GM19328 (cell line): ENCODE results near the gene TCF25.
"Not testable (repeated sequence)": the region's sequence is repeated elsewhere in the genome, so short reads cannot be mapped to it uniquely, and the experiment has no call there.

ENCODE experiments used
- ATAC-seq: cut with Tn5 transposase; IDR thresholded peaks from one replicate; pipeline ENCODE4 v1.9.1; 2021; ENCODE audit warnings: mild to moderate bottlenecking, moderate library complexity; ENCODE audit not compliant: unreplicated experiment

The TCF25 gene

DNA sequence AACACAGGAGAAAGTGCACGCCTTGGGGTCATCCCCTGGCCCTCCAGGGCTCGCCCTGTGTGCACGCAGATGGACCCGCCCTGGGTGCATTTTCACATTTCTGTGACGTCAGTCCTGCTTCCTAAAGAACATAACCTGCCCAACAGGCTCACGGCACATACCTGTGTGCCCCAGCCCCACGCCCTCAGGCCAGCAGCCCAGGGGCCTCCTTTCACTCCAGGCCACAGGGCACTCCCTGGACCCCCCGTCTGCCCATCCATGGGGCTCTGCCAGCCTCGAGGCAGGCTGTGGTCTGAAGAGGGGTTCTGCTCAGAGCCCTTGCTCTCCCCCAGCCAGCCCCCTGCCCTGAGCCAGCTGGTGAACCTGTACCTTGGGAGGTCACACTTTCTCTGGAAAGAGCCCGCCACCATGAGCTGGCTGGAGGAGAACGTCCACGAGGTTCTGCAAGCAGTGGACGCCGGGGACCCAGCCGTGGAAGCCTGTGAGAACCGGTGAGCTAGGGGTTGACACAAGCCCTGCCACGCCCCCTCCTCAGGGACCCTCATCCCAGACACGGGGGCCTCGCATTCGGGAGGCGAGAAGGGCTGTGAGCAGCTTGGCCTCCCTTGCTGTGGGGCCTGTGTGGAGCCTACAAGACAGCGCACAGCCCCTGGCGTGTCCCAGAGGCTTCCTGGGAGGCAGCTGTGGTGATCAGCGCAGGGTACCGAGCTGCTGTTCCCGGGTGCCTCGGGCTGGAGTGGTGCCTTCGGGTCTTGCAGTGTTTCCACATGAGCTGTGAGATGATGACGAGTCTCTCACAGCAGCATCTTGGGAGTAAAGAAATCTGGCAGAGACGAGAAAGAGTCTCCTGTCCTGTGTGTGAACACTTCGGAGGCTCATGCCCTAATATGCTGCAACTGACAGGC lies 31.5 kb downstream of the TCF25 start:
- ATAC-seq: no peak

DNA sequence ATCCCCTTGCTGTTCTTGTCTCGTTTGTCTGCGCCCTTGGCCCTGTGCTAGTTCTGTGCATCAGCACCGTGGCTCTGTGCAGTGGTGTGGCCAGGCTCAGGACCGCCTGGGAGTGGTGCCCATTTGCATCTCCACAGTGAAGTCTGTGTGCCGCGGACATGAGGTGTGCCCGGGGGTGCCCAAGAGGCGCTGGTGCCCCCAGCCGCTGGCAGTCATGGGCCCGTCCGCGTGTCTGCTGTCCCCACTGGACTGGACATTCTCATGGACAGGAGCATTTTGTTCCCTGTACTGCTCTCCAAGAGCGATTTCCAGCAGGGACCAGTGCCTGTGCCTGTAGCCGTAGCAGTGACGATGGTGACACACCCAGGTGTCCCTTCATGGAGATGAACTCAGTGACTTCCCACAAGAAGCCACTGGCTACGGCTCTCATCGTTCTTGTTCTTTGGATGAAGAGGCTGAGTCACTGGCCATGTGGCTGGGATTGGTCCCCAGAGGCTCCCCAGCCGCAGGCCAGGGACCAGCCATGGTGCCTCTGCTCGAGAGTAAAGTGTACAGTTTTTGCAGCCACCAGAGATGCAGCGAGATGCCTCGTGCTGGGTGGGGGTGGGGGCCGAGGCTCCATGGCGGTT lies 32.2 kb downstream of the TCF25 start:
- no peak for ATAC-seq

DNA sequence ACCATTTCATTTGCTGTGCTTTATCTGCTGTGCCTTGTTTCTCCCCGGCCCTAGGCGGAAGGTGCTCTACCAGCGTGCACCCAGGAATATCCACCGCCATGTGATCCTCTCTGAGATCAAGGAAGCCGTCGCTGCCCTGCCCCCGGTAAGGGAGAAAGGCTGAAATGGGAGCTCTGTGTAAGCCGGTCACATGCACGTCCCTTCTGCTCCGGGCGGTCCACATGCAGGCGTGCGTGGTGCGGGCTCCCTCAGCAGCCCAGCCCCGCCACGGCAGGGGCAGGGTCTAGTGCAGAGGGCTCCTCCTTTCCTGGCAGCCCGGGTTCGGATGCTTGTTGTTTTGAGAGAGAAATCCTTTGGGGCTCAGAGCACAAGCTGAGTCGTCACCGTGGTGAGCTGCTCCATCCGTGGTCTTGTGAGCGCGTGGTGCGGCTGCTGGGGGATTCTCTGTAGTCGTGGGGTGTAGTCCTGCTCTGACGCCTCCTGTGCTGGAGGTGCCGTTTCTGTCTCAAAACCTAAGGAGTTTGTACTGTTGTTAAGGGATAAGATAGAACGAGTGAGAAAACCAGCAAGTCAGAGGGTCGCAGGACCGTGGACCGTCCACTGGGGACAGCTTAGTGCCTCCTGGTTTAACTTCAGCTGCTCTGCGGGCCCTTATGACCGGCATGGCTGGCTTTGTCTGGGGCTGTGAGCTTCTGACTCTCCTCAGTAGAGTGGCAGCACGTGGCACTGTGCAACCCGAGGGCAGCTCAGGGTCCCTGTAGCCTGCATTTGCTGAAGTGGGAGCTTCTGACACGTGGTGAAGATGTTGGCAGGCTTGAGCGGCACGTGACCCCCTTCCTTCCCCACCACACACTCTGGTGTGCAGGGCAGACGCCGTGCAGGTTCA lies 33.0 kb downstream of the TCF25 start:
- ATAC-seq: no peak

DNA sequence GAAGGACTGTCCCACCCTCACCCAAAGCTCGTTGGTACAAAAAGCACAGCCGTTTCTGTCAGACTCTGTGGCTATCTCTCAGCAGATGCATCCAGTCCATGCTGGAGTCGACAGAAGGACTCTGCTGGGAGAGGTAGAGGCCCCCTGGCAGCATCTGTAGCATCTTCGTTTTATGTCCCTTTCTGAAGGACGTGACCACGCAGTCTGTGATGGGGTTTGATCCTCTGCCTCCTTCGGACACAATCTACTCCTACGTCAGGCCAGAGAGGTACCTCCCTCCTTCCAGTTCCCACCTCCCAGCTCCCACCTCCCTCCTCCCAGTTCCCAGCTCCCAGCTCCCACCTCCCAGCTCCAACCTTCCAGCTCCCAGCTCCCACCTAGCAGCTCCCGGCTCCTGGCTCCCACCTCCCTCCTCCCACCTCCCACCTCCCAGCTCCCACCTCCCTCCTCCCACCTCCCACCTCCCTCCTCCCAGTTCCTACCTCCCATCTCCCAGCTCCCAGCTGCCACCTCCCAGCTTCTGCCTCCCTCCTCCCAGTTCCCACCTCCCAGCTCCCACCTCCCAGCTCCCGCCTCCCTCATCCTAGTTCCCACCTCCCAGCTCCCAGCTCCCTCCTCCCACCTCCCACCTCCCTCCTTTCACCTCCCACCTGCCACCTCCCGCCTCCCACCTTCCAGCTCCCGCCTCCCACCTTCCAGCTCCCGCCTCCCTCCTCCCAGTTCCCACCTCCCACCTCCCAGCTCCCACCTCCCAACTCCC lies 33.8 kb downstream of the TCF25 start:
- no peak for ATAC-seq

DNA sequence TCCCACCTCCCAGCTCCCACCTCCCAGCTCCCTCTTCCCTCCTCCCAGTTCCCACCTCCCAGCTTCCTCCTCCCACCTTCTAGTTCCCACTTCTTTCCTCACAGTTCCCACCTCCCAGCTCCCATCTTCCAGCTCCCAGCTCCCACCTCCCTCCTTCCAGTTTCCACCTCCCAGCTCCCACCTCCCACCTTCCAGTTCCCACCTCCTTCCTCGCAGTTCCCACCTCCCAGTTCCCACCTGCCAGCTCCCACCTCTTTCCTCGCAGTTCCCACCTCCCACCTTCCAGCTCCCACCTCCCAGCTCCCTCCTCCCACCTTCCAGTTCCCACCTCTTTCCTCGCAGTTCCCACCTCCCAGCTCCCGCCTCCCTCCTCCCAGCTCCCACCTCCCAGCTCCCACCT lies 34.8 kb downstream of the TCF25 start:
- ATAC-seq: no peak

DNA sequence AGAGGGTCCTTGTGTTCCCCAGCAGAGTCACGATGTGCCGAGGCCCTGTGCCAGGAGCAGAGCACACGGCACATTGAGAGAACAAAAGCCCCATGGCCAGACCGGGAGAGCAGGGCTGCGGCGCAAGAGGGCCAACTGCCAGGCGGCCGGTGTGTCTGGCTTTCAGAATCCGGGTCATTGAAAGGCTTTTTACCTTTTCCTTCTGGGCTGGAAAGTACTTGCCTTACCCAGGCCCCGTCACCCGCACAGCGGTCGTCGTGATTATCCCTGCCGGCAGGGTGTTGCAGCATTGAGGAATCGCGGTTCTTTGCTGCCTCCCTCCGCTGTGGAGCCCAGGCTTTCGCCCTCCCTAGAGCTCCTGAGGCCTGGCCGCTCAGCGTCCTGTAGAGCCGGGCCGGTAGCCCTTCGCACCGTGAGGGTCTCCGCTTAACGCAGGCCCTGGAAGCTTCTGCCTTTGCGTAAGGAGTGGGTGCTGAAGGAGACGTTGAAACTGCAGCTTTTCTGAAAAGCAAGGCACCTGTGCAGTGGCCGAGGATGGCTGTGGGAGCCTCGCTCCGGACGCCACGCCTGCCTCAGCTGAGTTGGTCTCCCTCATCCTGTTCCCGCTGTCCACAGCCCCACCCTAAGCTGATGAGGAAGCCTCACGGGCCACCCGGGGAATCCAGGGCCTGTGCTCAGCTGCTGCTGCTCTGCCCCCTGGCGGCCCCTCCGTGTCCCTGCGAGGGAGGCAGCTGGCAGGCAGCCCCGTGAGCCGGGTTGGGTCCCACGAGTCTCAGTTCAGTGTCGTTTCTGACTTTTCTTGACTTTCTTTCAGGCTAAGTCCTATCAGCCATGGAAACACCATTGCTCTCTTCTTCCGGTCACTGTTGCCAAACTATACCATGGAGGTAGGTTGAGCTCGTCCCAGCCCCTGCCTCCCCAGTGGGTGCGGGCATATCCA lies 36.7 kb downstream of the TCF25 start:
- no peak for ATAC-seq

DNA sequence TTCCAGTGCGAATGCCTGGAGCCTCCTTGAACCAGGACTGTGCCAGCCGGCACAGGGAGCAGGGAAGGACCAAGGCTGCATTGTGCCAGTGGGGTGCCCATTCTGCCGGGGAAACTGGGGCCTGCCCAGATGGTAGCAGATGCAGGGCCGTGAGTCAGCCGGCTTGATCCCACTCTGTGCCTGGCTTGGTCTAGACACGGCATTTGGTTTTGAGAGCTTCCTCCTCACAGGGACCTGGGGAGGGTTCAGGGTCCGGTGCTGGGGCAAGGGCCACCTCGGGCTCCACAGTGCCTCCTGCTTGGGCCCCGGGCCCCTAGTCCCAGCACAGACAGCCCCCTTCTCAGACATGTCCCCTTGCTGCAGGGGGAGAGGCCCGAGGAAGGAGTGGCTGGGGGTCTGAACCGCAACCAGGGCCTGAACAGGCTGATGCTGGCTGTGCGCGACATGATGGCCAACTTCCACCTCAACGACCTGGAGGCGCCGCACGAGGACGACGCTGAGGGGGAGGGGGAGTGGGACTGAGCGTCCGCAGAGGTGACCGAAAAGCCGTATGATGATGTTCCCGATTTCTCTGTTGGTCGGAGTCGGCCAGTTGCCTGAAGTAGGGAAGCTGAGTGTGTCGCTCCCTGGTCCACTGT lies 37.4 kb downstream of the TCF25 start:
- ATAC-seq: no peak

DNA sequence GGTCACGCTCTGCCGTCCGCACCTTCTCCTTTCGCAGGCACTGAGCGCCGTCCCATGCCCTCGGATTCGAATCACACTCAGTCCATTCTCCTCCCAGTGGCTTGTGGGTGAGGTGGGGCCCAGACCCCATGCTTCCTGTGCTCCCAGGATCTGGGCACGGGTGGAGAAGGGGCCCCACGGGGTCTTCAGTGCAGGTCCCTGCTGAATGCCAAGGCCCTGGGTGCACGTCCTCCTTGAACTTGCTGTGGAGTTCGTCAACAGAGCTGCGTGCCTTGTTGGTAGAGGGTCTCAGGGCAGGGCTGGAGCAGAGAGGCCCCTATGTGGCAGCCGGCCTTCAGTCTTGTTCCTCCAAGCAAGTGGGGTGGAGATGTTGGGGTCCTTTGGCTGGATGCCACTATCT lies 38.0 kb downstream of the TCF25 start:
- no peak for ATAC-seq

DNA sequence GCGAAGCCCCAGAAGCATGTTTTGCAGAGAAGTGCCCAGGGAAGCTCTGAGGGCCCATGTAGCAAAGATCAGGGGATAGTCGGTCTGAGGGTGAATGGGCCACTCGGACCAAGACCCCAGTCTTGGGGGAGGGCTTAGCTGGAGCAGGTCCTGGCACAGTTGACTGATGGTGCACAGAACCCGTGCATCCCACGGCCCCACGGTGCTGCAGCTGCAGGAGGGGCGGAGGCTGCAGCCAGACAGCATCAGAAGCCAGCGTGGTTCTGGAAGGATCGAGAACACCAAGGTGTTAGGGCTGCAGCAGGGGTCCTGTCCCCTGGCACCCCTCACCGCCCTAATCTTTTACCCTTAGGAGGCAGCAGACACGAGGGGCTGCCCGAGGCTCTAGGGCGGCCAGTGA lies 38.8 kb downstream of the TCF25 start:
- no peak for ATAC-seq

DNA sequence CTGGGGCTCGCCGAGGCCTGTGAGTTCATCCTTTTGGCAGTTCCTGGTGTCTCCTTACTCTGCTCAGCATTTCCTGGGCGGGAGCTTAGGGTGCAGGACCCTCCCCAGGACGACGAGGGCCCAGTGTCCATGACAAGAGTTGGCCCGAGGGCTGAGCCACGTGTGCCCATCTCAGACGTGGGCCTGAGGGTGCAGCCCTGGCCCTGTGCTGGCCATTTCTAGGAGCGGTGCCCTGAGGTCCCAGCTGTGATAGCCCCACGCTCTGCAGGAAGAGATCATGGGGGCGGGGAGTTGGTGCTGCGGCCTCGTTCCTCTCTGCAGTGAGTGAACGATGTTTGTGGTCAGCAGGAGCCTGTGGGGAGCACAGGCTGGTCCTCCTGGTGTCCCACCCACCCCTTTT lies 39.2 kb downstream of the TCF25 start:
- ATAC-seq: no peak

DNA sequence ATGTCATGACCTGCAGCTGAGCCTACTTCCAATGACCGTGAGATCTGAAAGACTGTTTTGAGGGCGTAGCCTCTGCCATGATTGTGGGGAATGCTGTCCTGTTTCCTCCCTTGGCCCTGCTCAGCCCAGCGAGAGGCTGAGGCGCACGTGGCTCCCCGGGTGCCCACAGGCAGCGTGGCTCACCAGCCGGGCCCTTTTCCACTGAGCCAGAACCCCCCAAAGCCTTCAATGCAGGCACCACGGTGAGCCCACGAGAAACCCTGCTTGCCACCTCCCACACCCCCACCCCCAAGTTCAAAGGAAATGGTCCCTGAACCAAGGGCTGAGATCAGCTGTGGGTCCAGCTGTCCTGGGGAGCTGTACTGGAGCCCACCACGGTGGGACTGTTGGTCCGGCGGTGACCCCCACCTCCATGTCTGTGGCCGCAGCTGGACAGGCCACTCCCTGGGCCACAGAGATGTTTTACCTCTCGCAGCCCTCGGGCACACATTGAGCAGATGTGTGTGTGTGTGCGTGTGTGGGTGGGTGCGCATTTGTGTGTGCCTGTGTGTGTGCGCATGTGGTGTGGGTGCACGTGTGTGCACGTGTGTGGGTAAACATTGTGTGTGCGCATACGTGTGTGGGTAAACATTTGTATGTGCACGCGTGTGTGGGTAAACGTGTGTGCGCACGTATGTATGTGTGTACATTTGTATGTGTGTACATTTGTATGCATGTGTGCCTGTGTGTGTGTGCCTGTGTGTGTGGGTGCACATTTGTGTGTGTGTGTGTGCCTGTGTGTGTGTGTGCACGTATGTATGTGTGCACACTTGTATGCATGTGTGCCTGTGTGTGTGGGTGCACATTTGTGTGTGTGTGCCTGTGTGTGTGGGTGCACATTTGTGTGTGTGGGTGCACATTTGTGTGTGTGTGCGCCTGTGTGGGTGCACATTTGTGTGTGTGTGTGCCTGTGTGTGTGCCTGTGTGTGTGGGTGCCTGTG lies 40.3 kb downstream of the TCF25 start:
- no peak for ATAC-seq

DNA sequence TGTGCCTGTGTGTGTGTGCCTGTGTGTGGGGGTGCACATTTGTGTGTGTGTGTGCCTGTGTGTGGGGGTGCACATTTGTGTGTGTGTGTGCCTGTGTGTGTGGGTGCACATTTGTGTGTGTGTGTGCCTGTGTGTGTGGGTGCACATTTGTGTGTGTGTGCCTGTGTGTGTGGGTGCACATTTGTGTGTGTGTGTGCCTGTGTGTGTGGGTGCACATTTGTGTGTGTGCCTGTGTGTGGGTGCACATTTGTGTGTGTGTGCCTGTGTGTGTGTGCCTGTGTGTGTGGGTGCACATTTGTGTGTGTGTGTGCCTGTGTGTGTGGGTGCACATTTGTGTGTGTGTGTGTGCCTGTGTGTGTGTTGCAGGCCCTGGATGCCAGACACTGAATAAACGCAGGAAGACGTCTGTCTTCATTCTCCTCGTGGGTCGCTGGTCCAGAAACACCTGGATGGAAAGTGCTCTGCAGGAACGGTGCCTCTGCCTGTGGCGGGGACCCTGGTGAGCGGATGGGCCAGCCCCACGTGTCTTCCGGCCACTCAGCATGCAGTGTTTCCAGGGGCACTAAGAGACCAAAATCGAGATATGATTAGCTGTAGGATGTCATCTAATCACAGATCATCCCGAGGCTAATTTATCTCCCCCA lies 41.4 kb downstream of the TCF25 start:
- ATAC-seq: not testable (repeated sequence)

DNA sequence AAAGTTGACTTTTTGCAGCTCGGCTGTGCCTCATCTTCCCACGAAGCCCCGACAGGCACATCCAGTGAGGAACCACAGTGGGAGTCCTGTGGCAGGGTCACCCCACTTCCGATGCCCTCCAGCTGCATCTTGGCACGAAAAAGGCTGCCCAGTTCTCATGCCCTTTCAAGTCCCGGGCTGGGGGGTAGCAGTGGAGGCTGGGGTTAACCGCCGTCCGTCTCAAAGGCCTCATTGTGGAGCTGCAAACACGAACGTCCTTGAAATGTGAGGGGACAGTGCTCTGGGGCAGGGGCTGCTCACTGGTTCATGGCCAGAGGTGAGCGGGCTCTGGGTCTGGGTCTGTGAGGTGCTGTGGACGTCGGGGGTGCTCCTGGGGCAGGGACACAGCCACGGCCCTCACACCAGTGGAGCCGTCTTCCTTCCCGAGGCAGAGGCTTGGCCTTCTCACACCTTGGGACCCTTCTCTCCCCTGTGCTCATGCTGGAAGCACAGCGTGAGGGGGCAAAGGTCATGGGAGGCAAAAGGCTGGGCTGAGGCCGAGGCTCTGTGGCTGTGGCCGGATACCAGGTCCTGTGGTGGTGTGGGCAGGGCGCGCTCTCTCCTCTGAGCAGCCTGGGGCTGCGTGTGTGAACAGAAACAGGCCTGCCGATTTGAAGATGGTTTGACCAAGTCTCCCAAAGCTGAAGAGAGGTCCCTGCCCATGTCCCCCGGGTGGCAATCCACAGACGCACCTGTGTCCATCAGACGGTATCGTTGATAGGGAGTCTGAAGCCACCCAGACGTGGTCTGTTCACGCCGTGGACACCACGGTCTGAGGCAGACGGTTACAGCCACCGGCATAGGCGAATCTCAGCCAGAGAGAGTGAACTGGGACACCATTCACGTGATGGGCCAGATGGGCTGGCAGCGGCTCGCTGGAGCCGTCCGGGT lies 42.2 kb downstream of the TCF25 start:
- ATAC-seq: no peak

DNA sequence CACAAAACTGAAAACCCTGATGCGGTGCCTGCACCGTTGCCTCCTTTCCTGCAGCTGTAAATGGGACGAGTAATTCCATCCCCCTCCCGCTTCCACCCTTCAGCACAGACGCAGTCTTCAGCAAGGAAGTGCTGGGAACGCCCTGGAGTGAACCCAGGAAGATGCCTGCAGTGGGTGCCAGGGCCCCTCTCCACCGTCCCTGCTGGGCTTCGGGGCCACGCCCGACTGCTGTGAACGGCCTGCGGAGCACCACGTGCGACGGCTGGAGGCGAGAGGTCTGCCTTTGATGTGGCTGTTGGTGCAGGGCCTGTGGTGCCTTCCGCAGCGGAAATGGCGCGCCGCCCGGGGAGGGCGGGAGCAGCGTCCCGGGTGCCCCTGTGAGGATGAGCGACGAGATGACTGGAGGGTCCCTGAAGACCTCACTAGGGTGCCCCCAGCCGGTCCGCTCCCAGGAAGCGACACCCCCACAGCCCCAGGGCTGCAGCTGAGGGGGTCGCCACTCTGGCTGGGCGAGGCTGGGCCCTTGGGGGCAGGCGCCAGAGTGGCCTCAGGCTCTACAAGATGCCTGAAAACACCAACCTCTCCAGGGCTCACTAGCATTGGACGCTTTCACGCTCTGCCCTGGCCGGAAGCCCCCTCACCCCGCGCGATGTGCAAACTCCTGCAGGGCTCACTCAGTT lies 44.5 kb downstream of the TCF25 start:
- no peak for ATAC-seq

DNA sequence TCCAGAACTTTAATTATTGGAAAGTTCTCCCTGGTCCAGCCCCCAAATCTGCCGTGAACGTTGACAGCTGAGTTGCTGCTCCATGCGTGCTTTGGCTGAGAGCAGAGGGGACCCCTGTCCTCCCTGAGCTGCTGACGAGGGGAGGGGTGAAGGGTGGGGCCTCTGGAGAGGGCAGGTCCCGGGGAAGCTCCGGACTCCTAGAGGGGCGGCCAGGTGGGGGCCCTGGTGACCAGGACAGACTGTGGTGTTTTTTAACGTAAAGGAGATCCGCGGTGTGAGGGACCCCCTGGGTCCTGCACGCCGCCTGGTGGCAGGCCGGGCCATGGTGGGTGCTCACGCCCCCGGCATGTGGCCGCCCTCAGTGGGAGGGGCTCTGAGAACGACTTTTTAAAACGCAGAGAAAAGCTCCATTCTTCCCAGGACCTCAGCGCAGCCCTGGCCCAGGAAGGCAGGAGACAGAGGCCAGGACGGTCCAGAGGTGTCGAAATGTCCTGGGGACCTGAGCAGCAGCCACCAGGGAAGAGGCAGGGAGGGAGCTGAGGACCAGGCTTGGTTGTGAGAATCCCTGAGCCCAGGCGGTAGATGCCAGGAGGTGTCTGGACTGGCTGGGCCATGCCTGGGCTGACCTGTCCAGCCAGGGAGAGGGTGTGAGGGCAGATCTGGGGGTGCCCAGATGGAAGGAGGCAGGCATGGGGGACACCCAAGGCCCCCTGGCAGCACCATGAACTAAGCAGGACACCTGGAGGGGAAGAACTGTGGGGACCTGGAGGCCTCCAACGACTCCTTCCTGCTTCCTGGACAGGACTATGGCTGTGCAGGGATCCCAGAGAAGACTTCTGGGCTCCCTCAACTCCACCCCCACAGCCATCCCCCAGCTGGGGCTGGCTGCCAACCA lies 45.3 kb downstream of the TCF25 start, which contains the start of gene MC1R:
MC1R (plus strand) TSS at position 410 of the 895 bp plus-strand sequence; CDS start at position 807, 397 bp downstream.
- ATAC-seq: no peak
